ENCODE data around the gene GUCY1B1. TPM values are rescaled to one million over a fixed set of nuclear protein-coding genes. Genes with fewer than 3 reads are reported as not detected.

Gene GUCY1B1
- total RNA-seq: not detected
- not detected for polyA plus RNA-seq
- total RNA-seq: 0 to 1.6 (median 0.11) reads per million in 6 experiments

DNA sequence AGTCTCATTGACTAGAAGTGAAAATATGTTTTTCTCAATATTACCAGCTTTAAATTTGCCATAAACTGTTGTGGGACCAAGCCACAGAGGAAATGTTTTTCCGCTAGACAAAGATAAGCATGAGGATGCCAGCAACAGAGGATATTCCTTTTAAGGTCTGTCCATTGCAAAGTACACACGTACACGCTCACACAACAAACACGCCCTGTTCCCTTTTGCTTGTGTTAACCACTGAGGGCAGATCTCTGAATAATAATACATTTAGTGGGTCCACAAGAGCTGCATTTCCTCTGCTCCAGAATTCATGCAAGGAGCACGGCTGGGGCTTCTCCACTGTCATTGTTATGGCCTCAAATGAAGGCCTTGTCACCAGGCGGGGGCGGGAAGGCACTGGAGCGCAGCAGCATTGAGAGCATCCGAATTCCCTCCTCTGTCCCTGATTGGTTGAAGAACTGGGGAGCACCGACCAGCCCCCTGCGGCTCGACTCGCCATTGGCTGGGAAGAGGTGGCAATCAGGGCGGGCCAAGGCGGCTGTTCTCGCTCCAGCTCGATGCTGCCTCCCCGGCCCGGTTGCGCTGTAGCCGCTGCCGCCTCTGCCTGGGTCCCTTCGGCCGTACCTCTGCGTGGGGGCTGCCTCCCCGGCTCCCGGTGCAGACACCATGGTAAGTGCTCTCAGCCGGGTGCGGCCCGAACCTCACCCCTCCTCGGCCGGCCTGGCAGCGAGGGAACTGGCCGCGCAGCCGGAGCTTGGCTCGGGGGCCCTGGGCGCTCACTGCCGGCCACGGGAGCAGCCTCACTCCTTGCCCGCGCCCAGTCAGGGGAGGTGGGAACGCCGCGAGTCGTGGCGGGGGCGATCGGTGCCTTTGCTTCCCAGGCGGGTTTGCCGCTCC is at the start of gene GUCY1B1:
Gene GUCY1B1 (plus strand): TSS at position 541 of the 891 bp plus-strand sequence. CDS start 120 bp downstream, at position 661.
- Mint-ChIP-seq H3K36me3 (no peaks in the 10 kb centered on the region), H3K27me3 (peaks cover 16 to 52% (median 31%) of the 10 kb centered on the region in 5 donors), H3K4me3 (peak within 1 kb of the TSS; percentile 44 to 84 (median 68)), H3K27ac (no peak within 1 kb of the TSS), H3K9me3 (peaks cover 0 to 4% (median 0%) of the 10 kb centered on the region in 9 donors), H3K4me1 (peaks cover 0 to 10% (median 9%) of the 10 kb centered on the region in 4 donors)
- peak; percentile 91 to 93 for ATAC-seq
- peak; percentile 17 to 78 (median 47) for DNase-seq
- POLR2A ChIA-PET: no interaction called here

- POLR2A ChIA-PET: no interaction called here
- no peaks in the 10 kb centered on the region for H3K36me3 Mint-ChIP-seq
- H3K27ac Mint-ChIP-seq: no peak overlapping the region
- H3K9me3 Mint-ChIP-seq: no peaks in the 10 kb centered on the region
- H3K27me3 Mint-ChIP-seq: peaks cover 0 to 4% (median 3%) of the 10 kb centered on the region in 5 donors
- DNase-seq (no peak), ATAC-seq (no peak)
- H3K4me3 Mint-ChIP-seq: no peak overlapping the region
- H3K4me1 Mint-ChIP-seq: no peaks in the 10 kb centered on the region
Observed at GRCh38 chr4:155709918-155710317, 48.9 kb upstream of the GUCY1B1 start.

- H3K36me3 Mint-ChIP-seq: no peaks in the 10 kb centered on the region
- POLR2A ChIA-PET: no interaction called here
Observed at GRCh38 chr4:155711556-155711955, 47.3 kb upstream of the GUCY1B1 start.

GRCh38 chr4:155712846-155713245 is 46.0 kb upstream of the GUCY1B1 start:
- ATAC-seq (no peak), DNase-seq (no peak)
- no peaks in the 10 kb centered on the region for H3K4me1 Mint-ChIP-seq
- H3K36me3 Mint-ChIP-seq: no peaks in the 10 kb centered on the region
- H3K4me3 Mint-ChIP-seq: no peak overlapping the region
- H3K27me3 Mint-ChIP-seq: peaks cover 0 to 4% (median 3%) of the 10 kb centered on the region in 5 donors
- no peak overlapping the region for H3K27ac Mint-ChIP-seq
- POLR2A ChIA-PET: no interaction called here
- H3K9me3 Mint-ChIP-seq: peaks cover 0 to 2% (median 0%) of the 10 kb centered on the region in 9 donors

More at GRCh38 chr4:155711556-155711955, 47.3 kb upstream of the GUCY1B1 start:
- DNase-seq (no peak), ATAC-seq (no peak)
- Mint-ChIP-seq H3K4me1 (no peaks in the 10 kb centered on the region), H3K4me3 (no peak overlapping the region), H3K27ac (no peak overlapping the region), H3K27me3 (peaks cover 0 to 4% (median 3%) of the 10 kb centered on the region in 5 donors), H3K9me3 (no peaks in the 10 kb centered on the region)

GRCh38 chr4:155713911-155714310 is 44.9 kb upstream of the GUCY1B1 start:
- ATAC-seq (no peak), DNase-seq (no peak)
- Mint-ChIP-seq H3K9me3 (peaks cover 0 to 2% (median 0%) of the 10 kb centered on the region in 9 donors), H3K4me1 (no peaks in the 10 kb centered on the region), H3K27ac (no peak overlapping the region), H3K27me3 (peaks cover 0 to 4% (median 3%) of the 10 kb centered on the region in 5 donors), H3K36me3 (no peaks in the 10 kb centered on the region), H3K4me3 (no peak overlapping the region)
- POLR2A ChIA-PET: no interaction called here

- no peak for ATAC-seq
Observed at GRCh38 chr4:155722336-155722735, 36.5 kb upstream of the GUCY1B1 start.

GRCh38 chr4:155722816-155723499 is 35.9 kb upstream of the GUCY1B1 start:
- POLR2A ChIA-PET: no interaction called here
- Mint-ChIP-seq H3K27me3 (peaks cover 0 to 9% (median 3%) of the 10 kb centered on the region in 5 donors), H3K4me3 (no peak overlapping the region), H3K4me1 (no peaks in the 10 kb centered on the region), H3K36me3 (no peaks in the 10 kb centered on the region), H3K27ac (no peak overlapping the region), H3K9me3 (no peaks in the 10 kb centered on the region)
- no peak for ATAC-seq
- no peak for DNase-seq

More at GRCh38 chr4:155722336-155722735, 36.5 kb upstream of the GUCY1B1 start:
- H3K27ac Mint-ChIP-seq: no peak overlapping the region
- H3K36me3 Mint-ChIP-seq: no peaks in the 10 kb centered on the region
- no peaks in the 10 kb centered on the region for H3K4me1 Mint-ChIP-seq
- no peaks in the 10 kb centered on the region for H3K9me3 Mint-ChIP-seq
- peaks cover 0 to 9% (median 3%) of the 10 kb centered on the region in 5 donors for H3K27me3 Mint-ChIP-seq
- DNase-seq: no peak
- no peak overlapping the region for H3K4me3 Mint-ChIP-seq
- POLR2A ChIA-PET: no interaction called here

GRCh38 chr4:155724731-155725130 is 34.1 kb upstream of the GUCY1B1 start:
- Mint-ChIP-seq H3K4me3 (no peak overlapping the region), H3K27me3 (peaks cover 0 to 9% (median 3%) of the 10 kb centered on the region in 5 donors), H3K36me3 (no peaks in the 10 kb centered on the region), H3K9me3 (no peaks in the 10 kb centered on the region), H3K4me1 (no peaks in the 10 kb centered on the region), H3K27ac (no peak overlapping the region)
- POLR2A ChIA-PET: no interaction called here
- DNase-seq (no peak), ATAC-seq (no peak)

DNA sequence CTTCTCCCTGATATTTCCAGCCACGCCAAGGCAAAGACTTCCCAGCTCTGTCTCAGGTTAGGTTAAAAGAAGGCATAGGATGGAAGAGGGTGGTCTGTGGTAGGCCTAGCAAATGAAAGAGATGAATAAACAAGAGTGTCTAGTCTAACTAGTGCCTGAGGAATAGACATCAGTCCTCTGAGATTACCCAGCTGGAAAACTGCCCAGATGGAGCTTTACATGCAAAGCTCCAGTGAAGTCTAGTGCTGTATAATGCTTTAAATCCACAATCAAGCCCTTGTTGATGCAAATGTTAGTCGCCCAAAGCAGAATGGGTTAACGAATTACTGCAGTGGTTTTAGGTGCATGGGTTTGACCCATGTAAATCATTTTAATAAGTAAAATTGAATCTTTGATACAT is 24.8 kb upstream of the GUCY1B1 start:
- no peaks in the 10 kb centered on the region for H3K9me3 Mint-ChIP-seq

GRCh38 chr4:155734951-155735350 is 23.9 kb upstream of the GUCY1B1 start:
- Mint-ChIP-seq H3K27ac (no peak overlapping the region), H3K4me3 (no peak overlapping the region), H3K27me3 (peaks cover 0 to 6% (median 0%) of the 10 kb centered on the region in 5 donors), H3K4me1 (no peaks in the 10 kb centered on the region), H3K9me3 (no peaks in the 10 kb centered on the region), H3K36me3 (no peaks in the 10 kb centered on the region)
- no peak for ATAC-seq
- no peak for DNase-seq
- POLR2A ChIA-PET: no interaction called here

More for the DNA sequence above, 24.8 kb upstream of the GUCY1B1 start:
- no peak overlapping the region for H3K4me3 Mint-ChIP-seq
- H3K36me3 Mint-ChIP-seq: no peaks in the 10 kb centered on the region
- ATAC-seq: no peak
- H3K27me3 Mint-ChIP-seq: peaks cover 0 to 6% (median 0%) of the 10 kb centered on the region in 5 donors
- no peak for DNase-seq
- no peaks in the 10 kb centered on the region for H3K4me1 Mint-ChIP-seq
- no peak overlapping the region for H3K27ac Mint-ChIP-seq
- POLR2A ChIA-PET: no interaction called here

DNA sequence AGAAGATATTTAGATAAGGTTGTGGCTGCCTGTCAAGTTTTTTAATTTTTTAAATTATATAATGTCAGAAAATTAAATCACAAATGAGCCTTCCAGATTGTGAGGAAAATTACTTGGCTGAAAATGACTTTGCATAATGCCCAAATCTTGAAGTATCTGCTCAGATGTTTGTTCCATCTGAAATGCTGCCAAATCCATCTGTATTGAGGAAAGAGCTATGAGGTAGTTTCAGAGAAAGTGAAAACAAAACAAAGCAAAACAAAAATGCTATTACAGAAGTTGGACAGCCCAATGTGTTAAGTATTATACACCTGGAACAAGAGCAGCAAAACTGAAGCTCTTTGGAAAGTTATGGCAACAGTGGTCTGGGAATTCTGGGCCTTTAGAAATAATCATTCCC is 23.3 kb upstream of the GUCY1B1 start:
- Mint-ChIP-seq H3K4me3 (no peak overlapping the region), H3K27me3 (peaks cover 0 to 6% (median 0%) of the 10 kb centered on the region in 5 donors), H3K4me1 (no peaks in the 10 kb centered on the region), H3K36me3 (no peaks in the 10 kb centered on the region), H3K27ac (no peak overlapping the region), H3K9me3 (no peaks in the 10 kb centered on the region)
- POLR2A ChIA-PET: no interaction called here
- DNase-seq (no peak), ATAC-seq (no peak)

- no peak for DNase-seq
Observed at GRCh38 chr4:155738548-155738947, 20.3 kb upstream of the GUCY1B1 start.

GRCh38 chr4:155741546-155741945 is 17.3 kb upstream of the GUCY1B1 start:
- POLR2A ChIA-PET: no interaction called here
- DNase-seq: no peak

More at GRCh38 chr4:155738548-155738947, 20.3 kb upstream of the GUCY1B1 start:
- no peaks in the 10 kb centered on the region for H3K9me3 Mint-ChIP-seq
- H3K4me1 Mint-ChIP-seq: no peaks in the 10 kb centered on the region
- no peak overlapping the region for H3K4me3 Mint-ChIP-seq
- ATAC-seq: no peak
- peaks cover 0 to 11% (median 0%) of the 10 kb centered on the region in 5 donors for H3K27me3 Mint-ChIP-seq
- no peak overlapping the region for H3K27ac Mint-ChIP-seq
- H3K36me3 Mint-ChIP-seq: no peaks in the 10 kb centered on the region
- POLR2A ChIA-PET: no interaction called here

More at GRCh38 chr4:155741546-155741945, 17.3 kb upstream of the GUCY1B1 start:
- H3K4me3 Mint-ChIP-seq: no peak overlapping the region
- no peaks in the 10 kb centered on the region for H3K9me3 Mint-ChIP-seq
- no peak for ATAC-seq
- H3K4me1 Mint-ChIP-seq: no peaks in the 10 kb centered on the region
- no peak overlapping the region for H3K27ac Mint-ChIP-seq
- H3K36me3 Mint-ChIP-seq: no peaks in the 10 kb centered on the region
- peaks cover 0 to 14% (median 0%) of the 10 kb centered on the region in 5 donors for H3K27me3 Mint-ChIP-seq

All from naive thymus-derived CD8-positive, alpha-beta T cell (primary cell).